HEK293T (cell line): ENCODE data around the gene MYO18B.

Source experiments
- LEF1 ChIP-seq: fragments of 450-650 bp; IDR thresholded peaks from 2 replicates; pipeline ENCODE4 v1.6.1; 2017; ENCODE audit warnings: mild to moderate bottlenecking, borderline replicate concordance
- TARDBP ChIP-seq: fragments of 450-650 bp; IDR thresholded peaks from 2 replicates; pipeline ENCODE4 v1.6.1; 2016

GRCh38 chr22:25748704-25749103, 6.7 kb downstream of the MYO18B start:
- no peak for TF ChIP-seq LEF1
- no peak for TF ChIP-seq TARDBP
